Right renal cortex interstitium (tissue), 3 donors: Measurements from ENCODE around the gene HOXA3. TPM values are rescaled to one million over a fixed set of nuclear protein-coding genes. Genes with fewer than 3 reads are reported as not detected.

Source experiments
- DNase-seq, 3 donors: peaks; one replicate each; pipeline ENCODE4 v3.0.0-alpha.2; 2013; ENCODE audit warnings: low read depth in 3 of 3, low spot score in 2 of 3
- polyA plus RNA-seq, 3 donors: library from polyadenylated mRNA; unstranded; fragments of 120-200 nt; gene quantifications; one replicate each; pipeline ENCODE4 v1.2.1, GENCODE V29; 2013; ENCODE audit not compliant: insufficient read length in 3 of 3

The HOXA3 gene
- polyA plus RNA-seq, 3 donors: 23.7 to 32.8 (median 29.3) TPM

DNA sequence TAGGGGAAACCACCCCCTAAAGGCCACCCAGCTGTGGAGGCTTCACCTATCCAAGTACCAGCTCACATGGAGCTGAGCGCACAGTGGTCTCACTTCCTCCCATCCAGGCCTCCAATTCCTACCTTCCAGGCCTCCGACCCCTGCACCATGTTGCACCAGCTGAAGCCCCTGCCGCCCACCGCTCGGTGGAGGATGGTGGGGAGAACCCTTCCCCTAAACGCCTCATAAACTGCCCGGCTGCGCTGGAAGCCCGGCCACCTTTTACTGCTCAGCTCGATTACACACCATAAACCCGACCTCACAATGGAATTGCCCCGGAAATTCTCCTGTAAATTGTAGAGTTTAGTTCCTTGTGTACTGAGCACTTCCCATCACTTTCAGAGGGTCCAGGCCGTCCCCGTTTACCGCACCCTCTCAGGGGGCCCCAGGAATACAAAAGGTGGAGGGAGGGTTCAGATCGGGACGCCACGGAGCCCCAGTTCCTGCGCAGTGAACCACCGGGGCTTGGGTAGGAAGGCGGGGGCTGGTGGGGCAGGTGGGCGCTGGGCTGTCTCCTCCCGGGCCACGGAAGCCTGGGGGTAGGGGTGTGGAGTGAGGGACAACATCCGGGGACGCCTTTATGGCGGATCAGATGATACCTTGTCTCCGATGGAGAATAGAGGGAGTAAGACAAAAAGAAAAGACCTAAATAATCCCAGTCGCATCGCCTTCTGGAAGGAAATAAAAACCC is 5.5 kb upstream of the HOXA3 start:
- no peak for DNase-seq

DNA sequence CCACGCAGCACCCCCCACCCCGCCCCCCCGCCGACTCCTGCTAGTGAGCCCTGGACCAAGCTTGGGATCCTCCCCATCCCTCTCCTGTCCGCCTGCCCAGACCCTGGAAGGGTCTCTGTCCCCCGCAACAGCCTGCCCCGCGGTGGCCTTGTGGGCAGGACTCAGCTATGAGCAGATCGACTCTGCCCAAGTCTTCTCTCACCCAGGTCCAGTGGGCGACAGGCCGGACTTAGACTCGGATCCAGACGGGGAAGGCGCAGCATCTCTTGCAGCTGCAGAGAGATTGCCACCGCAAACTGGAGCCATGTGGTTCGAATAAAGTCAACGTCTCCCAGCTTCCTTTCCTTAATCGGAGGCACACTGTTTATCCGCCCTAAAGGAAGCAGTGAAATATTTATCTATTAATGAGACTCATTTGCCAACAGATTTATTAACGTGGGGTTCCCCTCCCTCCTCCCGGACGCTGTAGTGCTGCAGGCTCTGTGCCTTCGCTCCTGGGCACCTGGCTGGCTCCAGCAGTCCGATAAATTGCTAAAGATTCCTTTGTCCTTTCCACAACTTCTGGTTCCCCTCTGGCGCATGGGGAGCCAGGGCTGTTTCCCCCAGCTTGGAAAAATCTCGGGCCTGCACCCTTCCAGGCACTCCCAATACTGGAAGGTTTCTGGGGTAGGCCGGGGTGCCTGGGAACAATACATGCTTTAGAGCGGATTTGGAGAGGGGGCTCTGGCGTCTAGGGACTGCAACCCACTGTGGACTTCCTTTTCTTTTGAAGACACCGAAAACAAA is 4.7 kb upstream of the HOXA3 start:
- DNase-seq: no peak

DNA sequence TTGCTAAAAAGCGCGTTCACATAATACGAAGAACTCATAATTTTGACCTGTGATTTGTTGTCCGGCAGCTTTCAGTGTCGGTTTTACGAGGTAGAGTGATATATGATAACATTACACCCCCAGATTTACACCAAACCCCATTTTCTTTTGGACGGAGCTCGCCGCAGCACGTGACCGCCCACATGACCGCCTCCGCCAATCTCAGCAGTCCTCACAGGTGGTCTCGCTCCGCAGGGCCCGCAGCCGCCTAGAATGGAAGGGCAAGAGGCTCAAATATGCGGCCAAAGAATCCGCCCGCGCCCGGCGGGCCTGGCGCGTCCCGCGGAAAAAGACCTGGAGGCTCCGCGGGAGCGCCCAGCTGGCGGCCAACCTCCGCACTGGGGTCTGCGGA is 4.1 kb upstream of the HOXA3 start, which contains the start of gene HOXA7:
HOXA7 (minus strand) TSS at position 168 of the 391 bp plus-strand sequence; CDS start at position 38, 130 bp downstream.
- peak in 1 of 3 donors; percentile 88 for DNase-seq

- no peak for DNase-seq
Observed at GRCh38 chr7:27155816-27156507, 3.6 kb upstream of the HOXA3 start.

GRCh38 chr7:27154901-27155815 is 2.8 kb upstream of the HOXA3 start:
- no peak for DNase-seq

DNA sequence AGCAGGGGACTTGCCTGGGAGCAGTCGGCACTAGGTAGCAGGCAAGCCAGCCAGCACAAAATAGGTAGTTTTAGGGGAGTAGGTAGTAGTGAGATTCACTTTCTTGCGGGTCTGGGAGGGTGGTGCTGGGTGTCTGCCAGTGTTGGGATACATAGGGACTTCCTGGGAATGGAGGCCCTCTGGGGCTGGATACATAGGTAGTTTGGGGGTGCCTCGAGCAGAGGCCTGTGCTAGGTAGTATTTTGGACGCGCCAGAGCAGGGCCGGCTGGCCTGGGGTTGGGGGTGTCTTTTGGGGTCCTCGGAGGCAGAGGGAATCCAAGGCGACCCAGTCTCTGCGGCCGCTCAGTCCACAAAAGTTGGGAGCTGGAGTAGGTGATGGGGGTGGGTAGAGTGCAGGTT is 2.0 kb upstream of the HOXA3 start:
- no peak for DNase-seq

DNA sequence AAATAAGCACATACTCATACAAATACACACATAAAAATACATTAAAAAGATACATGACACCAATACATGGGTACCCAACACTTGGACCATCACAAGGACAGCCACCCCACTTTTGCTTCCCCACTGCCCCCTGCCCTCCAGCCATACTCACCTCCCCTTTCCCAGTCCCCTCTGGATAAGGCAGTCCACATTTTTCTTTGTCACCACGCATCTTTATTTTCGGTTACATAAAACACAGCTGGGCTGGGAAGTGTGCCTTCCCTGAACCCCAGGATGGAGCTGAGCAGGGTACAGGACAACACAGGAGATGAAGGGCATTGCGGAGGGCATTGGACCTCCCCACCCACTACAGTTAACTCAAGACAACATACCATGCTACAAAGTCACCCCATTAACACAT is 1.1 kb upstream of the HOXA3 start:
- no peak for DNase-seq

- no peak for DNase-seq
Observed at GRCh38 chr7:27152816-27153442, 546 bp upstream of the HOXA3 start.

GRCh38 chr7:27151341-27151930 is 947 bp downstream of the HOXA3 start:
- DNase-seq: no peak

DNA sequence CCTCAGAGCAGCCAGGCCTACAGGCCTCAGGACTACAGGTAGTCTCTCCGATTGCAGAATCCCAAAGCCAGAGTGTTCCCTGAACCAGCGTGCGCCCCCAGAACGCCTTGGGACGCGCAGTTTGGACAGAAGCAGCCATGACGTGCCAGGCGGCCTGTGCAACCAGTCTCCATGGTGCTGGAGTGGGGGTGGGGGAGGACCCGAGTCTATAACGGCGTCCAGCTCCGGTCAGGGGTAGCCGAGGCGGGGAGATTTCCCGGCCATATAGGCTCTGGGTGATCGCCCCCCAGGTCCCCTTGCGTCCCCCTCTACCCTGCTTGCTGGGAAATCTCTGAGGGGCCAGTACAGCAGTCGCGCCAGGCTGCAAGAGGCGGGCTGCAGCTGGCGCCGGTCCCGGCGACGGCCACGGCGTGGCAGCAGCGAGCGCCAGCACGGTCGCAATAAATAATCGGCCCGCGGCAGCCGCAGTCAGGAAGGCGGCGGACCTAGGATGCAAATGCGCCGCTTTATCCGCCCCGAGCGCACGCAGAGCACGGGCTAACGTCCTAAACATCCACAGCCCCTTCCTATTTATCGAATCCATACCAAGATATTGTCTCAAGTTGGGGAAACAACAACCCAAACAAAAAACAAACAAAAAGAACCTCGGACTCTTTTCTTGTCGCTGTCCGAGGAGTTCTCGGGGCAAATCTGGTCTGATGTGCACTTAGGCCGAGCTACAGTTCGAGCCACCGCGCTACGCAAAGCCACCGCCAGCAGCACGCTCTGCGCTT is 1.6 kb downstream of the HOXA3 start:
- DNase-seq: no peak

DNA sequence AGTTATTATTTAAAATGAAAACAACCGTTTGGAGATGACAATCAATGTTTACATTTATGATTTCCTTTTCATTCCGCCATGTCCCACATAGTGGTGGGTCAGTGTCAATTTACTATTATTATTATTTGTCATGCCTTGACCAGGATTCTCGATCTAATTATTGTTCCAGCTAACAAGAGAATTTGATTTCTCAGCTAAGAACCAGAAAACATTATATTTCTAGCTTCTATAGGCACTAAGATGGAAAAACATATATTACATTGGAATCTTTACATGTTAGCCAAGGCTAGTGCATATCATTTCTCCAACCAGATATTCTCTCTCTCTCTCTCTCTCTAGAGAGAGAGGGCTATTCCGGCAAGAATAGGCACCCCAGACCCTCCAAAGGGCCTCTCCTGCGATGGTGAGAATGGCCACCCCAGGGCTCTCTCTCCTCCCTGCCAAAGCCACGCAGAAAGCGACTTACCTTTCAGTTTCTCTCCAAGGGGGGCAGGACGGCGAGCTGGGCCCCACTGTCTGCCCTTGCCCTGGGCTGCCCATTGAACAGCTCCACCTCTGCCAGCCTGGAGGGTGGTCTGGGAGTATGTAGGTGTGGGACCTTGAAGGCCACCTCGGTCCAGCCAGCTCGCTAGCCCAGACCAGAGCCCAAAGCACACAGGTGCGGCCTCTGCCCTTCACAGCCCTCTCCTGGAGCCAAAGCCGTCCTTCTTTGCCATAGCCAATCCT is 2.4 kb downstream of the HOXA3 start:
- DNase-seq: no peak

- DNase-seq: no peak
Observed at GRCh38 chr7:27148756-27149641, 3.4 kb downstream of the HOXA3 start.

DNA sequence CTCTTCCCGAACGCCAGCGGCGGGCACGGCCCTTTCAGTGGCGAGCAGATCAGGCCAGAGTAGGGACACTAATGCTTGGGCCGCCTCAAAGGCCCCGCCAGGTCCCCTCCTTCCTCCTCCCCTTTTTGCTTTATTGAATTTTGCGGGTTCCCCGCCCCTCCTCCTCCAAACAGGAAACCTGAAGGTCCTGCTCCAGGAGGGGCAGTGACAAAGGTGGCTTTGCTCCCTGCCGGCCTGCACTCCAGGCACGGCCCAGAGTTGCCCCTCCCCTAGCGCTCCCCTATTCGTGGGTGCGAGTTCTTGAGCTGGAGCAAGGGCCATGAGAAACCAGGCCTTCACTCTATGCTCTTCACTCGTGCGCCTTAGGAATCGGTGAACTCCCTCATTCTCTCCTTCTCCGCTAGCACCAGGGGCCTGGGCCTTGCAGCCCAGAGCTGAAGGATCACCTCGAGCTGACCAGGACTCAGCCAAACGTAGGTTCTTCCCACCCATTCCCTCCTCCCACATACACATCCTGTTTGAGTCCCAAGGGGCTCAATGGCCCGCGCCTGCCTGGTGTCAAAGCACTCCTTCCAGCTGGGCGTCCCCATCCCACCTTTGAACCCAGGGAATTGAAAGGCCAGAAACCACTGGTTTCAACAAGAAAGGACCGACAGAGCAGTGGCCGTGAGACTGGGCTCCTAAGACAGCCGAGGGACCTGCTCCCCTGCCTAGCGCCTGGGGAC is 4.2 kb downstream of the HOXA3 start:
- DNase-seq: no peak

DNA sequence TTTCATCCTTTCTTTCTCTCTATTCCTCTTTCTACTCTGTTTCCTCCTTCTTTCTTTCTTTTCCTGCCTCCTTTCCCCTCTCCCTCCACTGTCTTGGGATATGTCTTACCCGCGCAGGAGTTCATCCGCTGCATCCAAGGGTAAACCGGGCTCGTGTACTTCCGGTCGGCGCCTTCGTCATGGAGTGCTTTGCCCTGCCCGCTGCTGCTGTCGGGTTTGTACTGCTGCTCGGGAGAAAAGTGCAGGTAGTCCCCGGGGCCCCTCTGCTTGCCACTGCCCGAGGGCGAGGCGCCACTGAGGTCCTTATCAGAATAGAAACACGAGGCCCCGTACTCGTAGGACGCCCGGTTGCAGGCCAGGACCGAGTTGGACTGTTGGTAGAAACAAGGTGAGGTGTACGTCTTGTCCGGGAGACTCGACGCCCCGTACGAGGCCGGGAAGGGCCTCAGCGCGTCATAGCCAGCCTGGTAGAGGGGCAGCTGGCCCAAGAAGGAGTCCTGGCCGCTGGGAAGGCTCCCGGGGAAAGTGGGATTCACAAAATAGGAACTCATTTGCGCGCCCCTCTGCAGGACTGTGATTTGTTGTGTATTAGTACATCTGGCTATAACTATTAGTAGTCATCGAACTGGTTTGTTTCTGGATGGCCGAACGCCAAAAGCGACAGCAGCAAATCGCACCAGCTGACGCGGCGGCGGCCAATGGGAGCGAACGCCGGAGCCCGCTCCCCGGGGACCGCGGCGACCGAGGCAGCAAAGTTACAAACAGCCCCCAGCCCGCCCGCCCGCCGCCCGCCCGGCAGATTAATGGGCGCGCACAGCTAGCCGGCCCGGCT is 5.0 kb downstream of the HOXA3 start, which contains the start of gene HOXA6:
HOXA6 (minus strand) TSS at position 576 of the 832 bp plus-strand sequence; CDS start at position 551, 25 bp downstream.
- no peak for DNase-seq

DNA sequence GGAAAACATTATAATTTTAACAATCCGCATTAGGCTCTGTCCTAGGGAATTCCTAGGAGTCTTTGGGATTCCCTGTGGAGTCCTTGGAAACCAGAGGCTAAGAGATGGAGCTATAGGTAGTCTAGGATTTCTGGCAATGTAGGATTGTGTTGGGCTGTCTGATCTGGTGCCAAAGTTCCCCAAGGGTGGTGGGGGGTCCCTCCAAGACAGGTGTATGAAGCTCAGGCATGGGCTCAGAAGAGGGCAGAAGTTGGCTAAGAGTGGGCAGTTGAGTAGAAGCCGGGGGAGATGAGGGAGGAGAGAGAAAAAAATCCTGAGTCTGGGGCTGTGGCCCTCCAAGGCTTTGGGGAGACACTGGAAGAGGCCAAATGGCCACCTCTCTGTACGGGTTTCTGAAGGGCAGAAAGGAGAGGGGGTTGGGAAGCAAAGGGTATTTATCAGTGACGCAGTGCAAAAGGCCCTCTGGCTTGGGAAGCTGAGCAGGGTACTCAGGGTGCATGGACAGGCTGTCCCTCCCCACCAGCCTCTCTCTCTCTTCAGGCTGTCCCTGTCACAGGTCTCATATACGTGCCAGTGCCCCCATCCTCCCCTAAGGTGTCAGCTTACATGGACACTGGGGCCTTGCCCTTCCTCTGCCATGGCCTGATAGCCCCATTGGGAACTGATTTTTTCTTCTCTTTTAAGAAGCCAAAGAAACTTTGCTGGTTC is 5.7 kb downstream of the HOXA3 start:
- DNase-seq: no peak
